Neuronal stem cell (in vitro differentiated cells): Measurements from ENCODE around the gene XRRA1. TPM values are rescaled to one million over a fixed set of nuclear protein-coding genes. Genes with fewer than 3 reads are reported as not detected.

Source experiments
- DNase-seq: peaks from one replicate; pipeline ENCODE4 v3.0.0-alpha.2; 2013; ENCODE audit warnings: low spot score
- H2AFZ ChIP-seq: one replicate; pipeline ENCODE4 v1.6.1; 2013; ENCODE audit warnings: mild to moderate bottlenecking, low read length, inconsistent platforms
- H2AK5ac ChIP-seq: 2 replicates; pipeline ENCODE4 v1.6.1; 2013; ENCODE audit warnings: low read depth, mild to moderate bottlenecking, inconsistent platforms, low read length, moderate library complexity, mixed read lengths
- H2BK120ac ChIP-seq: 2 replicates; pipeline ENCODE4 v1.6.1; 2013; ENCODE audit warnings: low read depth, mild to moderate bottlenecking, inconsistent platforms, low read length, moderate library complexity, mixed read lengths
- H2BK12ac ChIP-seq: one replicate; pipeline ENCODE4 v1.6.1; 2013; ENCODE audit warnings: low read length, inconsistent platforms
- H2BK15ac ChIP-seq: 2 replicates; pipeline ENCODE4 v1.6.1; 2013; ENCODE audit warnings: mild to moderate bottlenecking, low read length, inconsistent platforms, mixed read lengths
- H2BK5ac ChIP-seq: one replicate; pipeline ENCODE4 v1.6.1; 2013; ENCODE audit warnings: inconsistent platforms, mild to moderate bottlenecking, low read length, moderate library complexity
- H3K14ac ChIP-seq: one replicate; pipeline ENCODE4 v1.6.1; 2013; ENCODE audit warnings: low read length, inconsistent platforms
- H3K18ac ChIP-seq: 2 replicates; pipeline ENCODE4 v1.6.1; 2013; ENCODE audit warnings: low read length, inconsistent platforms
- H3K23ac ChIP-seq: 2 replicates; pipeline ENCODE4 v1.6.1; 2013; ENCODE audit warnings: low read depth, mild to moderate bottlenecking, mixed read lengths, low read length, inconsistent platforms; ENCODE audit not compliant: poor library complexity
- H3K27ac ChIP-seq: replicated peaks from 3 replicates; pipeline ENCODE4 v1.5.1; 2013; ENCODE audit warnings: low read length, inconsistent platforms
- H3K27me3 ChIP-seq, 3 experiments: 2 replicates each; pipeline ENCODE4 v1.6.1; 2013; ENCODE audit warnings: low read length in 3 of 3, mild to moderate bottlenecking in 2 of 3, inconsistent platforms in 1 of 3, low read depth in 1 of 3, mixed read lengths in 1 of 3, moderate library complexity in 1 of 3; ENCODE audit not compliant: control insufficient read depth in 3 of 3, insufficient read depth in 3 of 3
- H3K36me3 ChIP-seq, 2 donors: replicated peaks in 1 of 2; 2 replicates each; pipeline ENCODE4 v1.6.1; 2013; ENCODE audit warnings: low read length in 2 of 2; ENCODE audit not compliant: control insufficient read depth in 2 of 2, insufficient read depth in 2 of 2
- H3K4ac ChIP-seq: 2 replicates; pipeline ENCODE4 v1.6.1; 2013; ENCODE audit warnings: inconsistent platforms, mild to moderate bottlenecking, low read length, moderate library complexity
- H3K4me1 ChIP-seq, 2 donors: 1 replicate in 1 of 2; 2 replicates in 1 of 2; pipeline ENCODE4 v1.6.1; 2013; ENCODE audit warnings: low read length in 2 of 2, low read depth in 1 of 2; ENCODE audit not compliant: control insufficient read depth in 2 of 2, insufficient read depth in 1 of 2
- H3K4me2 ChIP-seq: one replicate; pipeline ENCODE4 v1.6.1; 2013; ENCODE audit warnings: mild to moderate bottlenecking, low read length, inconsistent platforms; ENCODE audit not compliant: insufficient read depth, poor library complexity, severe bottlenecking
- H3K4me3 ChIP-seq, 2 donors: 2 replicates each; pipeline ENCODE4 v1.5.1; 2013; ENCODE audit warnings: low read length in 2 of 2, mild to moderate bottlenecking in 2 of 2, inconsistent platforms in 1 of 2, moderate library complexity in 1 of 2
- H3K79me1 ChIP-seq: one replicate; pipeline ENCODE4 v1.6.1; 2013; ENCODE audit warnings: low read depth, mild to moderate bottlenecking, inconsistent platforms, low read length, moderate library complexity
- H3K9ac ChIP-seq: one replicate; pipeline ENCODE4 v1.6.1; 2013; ENCODE audit warnings: mild to moderate bottlenecking, low read depth, low read length, inconsistent platforms; ENCODE audit not compliant: poor library complexity
- H3K9me3 ChIP-seq, 2 donors: replicated peaks in 1 of 2; 2 replicates each; pipeline versions ENCODE3 to v1.6.1; 2013; ENCODE audit warnings: low read length in 2 of 2, mild to moderate bottlenecking in 2 of 2, inconsistent platforms in 1 of 2, low read depth in 1 of 2, mixed read lengths in 1 of 2, moderate library complexity in 1 of 2; ENCODE audit not compliant: control insufficient read depth in 2 of 2, insufficient read depth in 1 of 2
- H4K8ac ChIP-seq: one replicate; pipeline ENCODE4 v1.6.1; 2013; ENCODE audit warnings: low read depth, mild to moderate bottlenecking, inconsistent platforms, low read length, moderate library complexity
- H4K91ac ChIP-seq: one replicate; pipeline ENCODE4 v1.6.1; 2013; ENCODE audit warnings: low read length, low read depth, mild to moderate bottlenecking, inconsistent platforms; ENCODE audit not compliant: poor library complexity
- WGBS, 2 donors: extraction: QIAGEN DNeasy Blood & Tissue Kit; methylation state at CpG; one replicate each; pipeline ENCODE4 v1.1.7; 2013; ENCODE audit warnings: missing lambda C conversion rate in 2 of 2, mixed read lengths in 1 of 2; ENCODE audit not compliant: insufficient read length in 2 of 2, insufficient replicate concordance in 1 of 2; ENCODE audit errors: extremely low coverage in 2 of 2; 5-methylcytosine and 5-hydroxymethylcytosine counted together
- polyA plus RNA-seq, 2 experiments: library from polyadenylated mRNA; stranded (reverse); fragments of 200-250 nt; gene quantifications; one replicate each; pipeline ENCODE4 v1.2.3, GENCODE V29; 2013

XRRA1 gene, protein sequence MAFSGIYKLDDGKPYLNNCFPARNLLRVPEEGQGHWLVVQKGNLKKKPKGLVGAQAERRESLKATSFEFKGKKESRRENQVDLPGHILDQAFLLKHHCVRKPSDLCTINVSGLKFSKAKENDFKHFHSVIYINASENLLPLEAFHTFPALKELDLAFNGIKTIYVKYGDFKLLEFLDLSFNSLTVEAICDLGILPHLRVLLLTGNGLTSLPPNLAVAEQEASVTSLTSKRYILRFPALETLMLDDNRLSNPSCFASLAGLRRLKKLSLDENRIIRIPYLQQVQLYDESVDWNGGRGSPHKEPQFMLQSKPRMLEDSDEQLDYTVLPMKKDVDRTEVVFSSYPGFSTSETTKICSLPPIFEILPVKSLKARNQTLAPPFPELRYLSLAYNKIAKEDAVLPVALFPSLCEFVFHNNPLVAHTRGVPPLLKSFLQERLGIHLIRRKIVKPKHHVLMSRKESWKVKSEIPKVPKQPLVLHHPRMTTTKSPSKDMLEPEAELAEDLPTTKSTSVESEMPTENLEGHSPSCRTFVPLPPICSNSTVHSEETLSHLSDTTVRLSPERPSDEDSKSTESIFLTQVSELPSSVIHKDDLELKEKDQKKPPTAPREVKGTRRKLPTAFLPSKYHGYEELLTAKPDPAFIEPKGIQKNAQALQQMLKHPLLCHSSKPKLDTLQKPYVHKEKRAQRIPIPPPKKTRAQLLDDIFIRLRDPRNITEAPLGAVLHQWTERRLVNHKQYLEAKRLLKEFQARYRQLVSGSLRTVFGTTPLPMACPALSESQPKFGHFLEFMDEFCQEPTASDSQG
- polyA plus RNA-seq (2013, experiment 1 of 2), result 5.1 TPM
- 5.9 TPM for polyA plus RNA-seq (2013, experiment 2 of 2)

DNA sequence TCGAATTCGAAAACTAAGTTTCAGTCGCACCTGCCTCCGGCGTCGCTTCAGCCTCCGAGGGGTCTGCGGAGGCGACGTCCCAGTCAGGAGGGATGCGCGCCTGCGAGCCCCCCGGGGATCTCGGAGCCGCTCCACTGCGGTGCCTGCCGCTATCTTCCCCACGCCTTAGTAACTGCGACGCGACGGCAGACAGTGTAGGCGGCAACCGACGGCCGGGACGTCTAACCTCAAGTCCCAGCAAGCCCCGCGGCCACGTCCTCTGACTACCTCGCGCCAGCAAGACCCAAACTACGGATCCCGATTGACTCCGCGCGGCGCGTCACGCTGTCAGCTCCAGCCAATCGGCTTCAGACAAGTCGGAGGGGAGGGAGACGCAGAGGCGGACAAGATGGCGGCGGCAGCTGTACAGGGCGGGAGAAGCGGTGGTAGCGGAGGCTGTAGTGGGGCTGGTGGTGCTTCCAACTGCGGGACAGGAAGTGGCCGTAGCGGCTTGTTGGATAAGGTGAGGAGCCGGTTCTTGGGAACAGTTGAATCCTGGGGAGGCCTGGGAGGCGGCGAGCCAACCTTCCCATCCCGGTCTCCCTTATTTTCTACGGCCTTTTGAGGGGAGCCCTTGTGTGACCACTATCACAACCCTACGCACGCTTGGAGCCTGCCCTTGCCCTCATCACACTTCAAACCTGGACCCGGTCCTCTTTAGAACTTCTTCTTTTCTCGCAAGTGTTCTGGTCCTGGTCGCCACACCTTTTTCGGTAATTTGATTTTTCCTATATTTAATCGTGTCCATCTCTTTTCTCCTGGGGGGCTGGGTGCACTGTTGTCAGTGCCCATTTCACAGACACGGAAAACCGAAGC is at the start of gene XRRA1, which contains the start of gene SPCS2:
Gene XRRA1 (minus strand): TSS at position 194 of the 855 bp plus-strand sequence. CDS start 8,213 bp downstream, outside the sequence.
Gene SPCS2 (plus strand): TSS at position 369 of the 855 bp plus-strand sequence. CDS start 20 bp downstream, at position 389.
- Histone ChIP-seq H2BK120ac (no peak within 1 kb of the TSS), H3K27ac (peak within 1 kb of the TSS; percentile 6), H3K27me3 (no peaks in the 10 kb centered on the region), H4K8ac (peak within 1 kb of the TSS; percentile 24), H2BK15ac (peak within 1 kb of the TSS; percentile 63), H2BK5ac (peak within 1 kb of the TSS; percentile 19), H3K23ac (peak within 1 kb of the TSS; percentile 97), H2AK5ac (no peak within 1 kb of the TSS), H3K4me2 (peak within 1 kb of the TSS; percentile 81), H3K36me3 (peaks cover 3 to 29% of the 10 kb centered on the region in 2 donors), H2AFZ (peak within 1 kb of the TSS; percentile 94), H3K4ac (no peak within 1 kb of the TSS), H3K79me1 (peaks cover under 1% of the 10 kb centered on the region), H3K4me3 (peak within 1 kb of the TSS; percentile 92 to 94), H3K18ac (peak within 1 kb of the TSS; percentile 97), H3K9ac (peak within 1 kb of the TSS; percentile 80), H3K9me3 (no peaks in the 10 kb centered on the region), H3K4me1 (peaks cover 5% of the 10 kb centered on the region in 2 donors), H2BK12ac (no peak within 1 kb of the TSS), H3K14ac (no peak within 1 kb of the TSS), H4K91ac (peak within 1 kb of the TSS; percentile 3)
- DNase-seq, result peak; percentile 94
- no CpG with 5 or more reads among the region's 67 CpGs for WGBS, 2 donors

DNA sequence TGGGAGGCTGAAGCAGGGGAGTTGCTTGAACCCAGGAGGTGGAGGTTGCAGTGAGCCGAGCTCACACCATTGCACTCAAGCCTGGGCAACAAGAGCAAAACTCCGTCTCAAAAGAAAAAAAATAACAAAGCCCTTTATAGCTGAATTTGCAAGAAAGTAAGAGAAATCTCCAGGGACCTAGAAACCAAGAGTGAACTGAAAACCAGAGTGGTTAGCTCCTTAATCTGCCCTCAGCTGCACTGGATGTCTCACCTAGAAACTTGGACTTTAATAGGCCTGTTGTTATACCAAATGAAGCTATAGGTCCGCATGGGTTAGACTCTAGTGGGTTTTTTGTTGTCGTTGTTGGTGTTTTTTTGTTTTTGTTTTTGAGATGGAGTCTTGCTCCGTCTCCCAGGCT is 44.0 kb upstream of the XRRA1 start:
- Histone ChIP-seq H4K8ac (no peak overlapping the region), H3K9ac (no peak overlapping the region), H2BK15ac (no peak overlapping the region), H2BK120ac (no peak overlapping the region), H3K27me3 (no peaks in the 10 kb centered on the region), H4K91ac (no peak overlapping the region), H3K18ac (no peak overlapping the region), H2AFZ (no peak overlapping the region), H3K4me1 (peaks cover 0 to 2% of the 10 kb centered on the region in 2 donors), H3K36me3 (peaks cover 14 to 34% of the 10 kb centered on the region in 2 donors), H3K23ac (no peak overlapping the region), H3K79me1 (no peaks in the 10 kb centered on the region), H2AK5ac (no peak overlapping the region), H3K9me3 (no peaks in the 10 kb centered on the region), H3K4me2 (no peak overlapping the region), H2BK5ac (no peak overlapping the region), H3K4me3 (no peak overlapping the region), H3K27ac (no peak overlapping the region), H2BK12ac (no peak overlapping the region), H3K14ac (no peak overlapping the region), H3K4ac (no peak overlapping the region)
- no CpG with 5 or more reads among the region's 5 CpGs for WGBS, 2 donors
- DNase-seq, result no peak

DNA sequence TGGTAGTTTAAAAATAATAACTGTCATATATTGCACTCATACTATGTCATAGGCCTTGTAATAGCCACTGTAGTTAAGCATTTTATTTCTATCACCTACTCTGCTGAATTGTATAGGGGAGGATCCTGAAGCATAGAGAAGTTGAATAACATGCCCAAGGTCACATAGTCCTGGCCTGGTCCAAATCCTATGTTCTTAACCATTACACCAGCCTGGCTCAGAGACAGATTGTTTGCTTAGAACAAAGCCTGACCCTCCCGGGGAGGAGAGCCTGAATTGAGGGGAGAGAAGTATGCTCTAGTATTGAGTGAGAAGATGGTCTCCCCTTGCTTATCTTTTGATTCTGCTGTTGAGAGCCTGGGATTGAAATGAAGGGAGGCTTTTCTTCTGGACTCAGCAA is 42.0 kb upstream of the XRRA1 start:
- Histone ChIP-seq H3K27ac (no peak overlapping the region), H3K4me2 (no peak overlapping the region), H3K27me3 (no peaks in the 10 kb centered on the region)

More for the DNA sequence above, 42.0 kb upstream of the XRRA1 start:
- H3K9ac ChIP-seq, result no peak overlapping the region
- H3K14ac ChIP-seq, result no peak overlapping the region
- no peak overlapping the region for H2BK12ac ChIP-seq
- no peak overlapping the region for H2AFZ ChIP-seq
- no peak overlapping the region for H3K23ac ChIP-seq
- H2BK120ac ChIP-seq, result no peak overlapping the region
- no peaks in the 10 kb centered on the region for H3K9me3 ChIP-seq
- H4K91ac ChIP-seq, result no peak overlapping the region
- H3K4me3 ChIP-seq, result no peak overlapping the region
- no peaks in the 10 kb centered on the region for H3K79me1 ChIP-seq
- no peak overlapping the region for H3K18ac ChIP-seq
- H3K36me3 ChIP-seq, result peaks cover 11 to 23% of the 10 kb centered on the region in 2 donors
- H2AK5ac ChIP-seq, result no peak overlapping the region
- H2BK5ac ChIP-seq, result no peak overlapping the region
- no peak overlapping the region for H2BK15ac ChIP-seq
- H3K4ac ChIP-seq, result no peak overlapping the region
- DNase-seq, result no peak
- WGBS, 2 donors, result no CpG with 5 or more reads among the region's 1 CpG
- no peak overlapping the region for H4K8ac ChIP-seq
- H3K4me1 ChIP-seq, result peaks cover 0 to 2% of the 10 kb centered on the region in 2 donors
